Heart left ventricle (tissue), 16 donors: ENCODE measurements around the gene BCKDHB. TPM values are rescaled to one million over a fixed set of nuclear protein-coding genes. Genes with fewer than 3 reads are reported as not detected.

Experiments used
- ATAC-seq, 4 donors: fragments of 200-7000 bp; cut with Tn5 transposase; one replicate each; pipeline ENCODE4 v1.9.1; 2020 to 2022; ENCODE audit warnings: moderate library complexity in 4 of 4, mild to moderate bottlenecking in 3 of 4, moderate number of reproducible peaks in 1 of 4
- DNase-seq, 5 donors: peaks; one replicate each; pipeline ENCODE4 v3.0.0-alpha.2; 2020
- H3K27ac ChIP-seq, 12 donors: fragments of 200-600 bp; sonication (generic) in 4 of 12; one replicate each; pipeline versions ENCODE4 v1.5.0 to v1.8.0; 2016 to 2022; ENCODE audit warnings: mild to moderate bottlenecking in 2 of 12
- H3K27me3 ChIP-seq, 9 donors: fragments of 200-600 bp; sonication (generic) in 2 of 9; one replicate each; pipeline versions ENCODE4 v1.5.1 to v1.8.0; 2016 to 2022; ENCODE audit warnings: mild to moderate bottlenecking in 3 of 9
- H3K36me3 ChIP-seq, 9 donors: fragments of 200-600 bp; sonication (generic) in 2 of 9; one replicate each; pipeline versions ENCODE4 v1.5.0 to v1.8.0; 2018 to 2022; ENCODE audit warnings: mild to moderate bottlenecking in 2 of 9
- H3K4me1 ChIP-seq, 12 donors: fragments of 200-600 bp; sonication (generic) in 4 of 12; one replicate each; pipeline versions ENCODE4 v1.5.0 to v1.8.0; 2016 to 2022; ENCODE audit warnings: mild to moderate bottlenecking in 3 of 12
- H3K4me3 ChIP-seq, 12 donors: fragments of 200-600 bp; sonication (generic) in 4 of 12; one replicate each; pipeline versions ENCODE4 v1.5.0 to v1.8.0; 2017 to 2022; ENCODE audit warnings: mild to moderate bottlenecking in 9 of 12, moderate library complexity in 4 of 12
- H3K9me3 ChIP-seq, 12 donors: fragments of 200-600 bp; sonication (generic) in 4 of 12; one replicate each; pipeline versions ENCODE4 v1.5.0 to v1.8.0; 2016 to 2022; ENCODE audit warnings: mild to moderate bottlenecking in 1 of 12
- CTCF ChIP-seq, 12 donors: fragments of 200-600 bp; sonication (generic) in 4 of 12; IDR thresholded peaks; one replicate each; pipeline versions ENCODE4 v1.5.0 to v1.8.0; 2018 to 2022; ENCODE audit warnings: antibody characterized with exemption in 12 of 12, mild to moderate bottlenecking in 5 of 12
- POLR2A ChIP-seq, 2 donors: fragments of 450-650 bp; IDR thresholded peaks; one replicate each; pipeline ENCODE4 v1.6.1; 2017; ENCODE audit warnings: antibody characterized with exemption in 2 of 2, mild to moderate bottlenecking in 2 of 2, moderate library complexity in 2 of 2
- WGBS, 4 donors: extraction: QIAGEN DNeasy Blood & Tissue Kit in 2 of 4; methylation state at CpG; one replicate each; pipeline versions ENCODE4 v1.1.5 to v1.1.7; 2013 to 2018; 5-methylcytosine and 5-hydroxymethylcytosine counted together
- intact Hi-C, 10 donors: fragments of 100-400 bp; cut with DNase I; formaldehyde crosslinking; loops; one replicate each; pipeline versions ENCODE4 v1.11.1 to v1.14.2; 2022
- polyA plus RNA-seq, 2 donors: library from polyadenylated mRNA; stranded (reverse); fragments of 200-250 nt; gene quantifications; one replicate each; pipeline ENCODE4 v1.2.3, GENCODE V29; 2013
- total RNA-seq, 9 donors: library from RNA; depleted of rRNA in 2 of 9; stranded (reverse); fragments of >200 nt in 2 of 9; fragmentation: NEBNext Ultra II Directional in 3 of 9; extraction: Animal tissue kit (Norgen Biotek cat#: 25700) in 3 of 9; gene quantifications; one replicate each; pipeline versions ENCODE4 v1.1.0 to v1.2.4, GENCODE V29; 2016 to 2023
- donor health status: ischemic (EF 13 %, LVEDD 7.1; RV severe dilation, severe dysfunction).
- donor health status: healthy with polysubstance abuse.
- donor health status: DM: no; HTN: yes; CAD: no.
- donor health status: DM: no; HTN: no; CAD: no.
- donor health status: ischemic (EF 25% LVEDD 6.9; RV normal size, moderate dysfunction).
- donor health status: ischemic (EF 25% LVEDD 5.7; RV mildly dilated, moderate dysfunction).
- donor health status: healthy.
- donor health status: DM: yes; HTN: yes; CAD: no.
- donor health status: ischemic (EF 35%, LVEDD 5.7; RV mildly dilated, moderate dysfunction).
- donor health status: nonischemic (EF 11% LVEDD 7.7; RV severe dilation, severe dysfunction).
- donor health status: DM: yes; HTN: yes; CAD: no.
- donor health status: PGD.
- donor health status: ischemic (EF 29% LVEDD 5.4; RV normal size, mild dysfunction).
- donor health status: nonischemic (EF 23%, LVEDD 6.1; RV moderate dilation, normal function).

BCKDHB gene
- total and polyA plus RNA-seq, 11 donors, result 10.1 to 41.9 (median 27.6) TPM

- 70 to 77% (median 73%) methylated on average over 1 of the region's 1 CpG for WGBS, 4 donors
- no peaks in the 10 kb centered on the region for H3K36me3 ChIP-seq
- DNase-seq (no peak), ATAC-seq (no peak)
- no peaks in the 10 kb centered on the region for H3K9me3 ChIP-seq
- no peak overlapping the region for H3K27ac ChIP-seq
- H3K4me3 ChIP-seq, result no peak overlapping the region
- TF ChIP-seq CTCF (IDR thresholded peaks at IDR 0.05), result no peak
- TF ChIP-seq POLR2A (IDR thresholded peaks at IDR 0.05), result no peak
- intact Hi-C loops, result loop anchor here in 2 of 10 donors (5.0 to 10.0 kb wide), 2 partner anchors 70 to 1612 kb away; partner anchors contain the start of gene TENT5A (in 1 of the 2)
- no peaks in the 10 kb centered on the region for H3K27me3 ChIP-seq
- H3K4me1 ChIP-seq, result peaks cover 3 to 35% (median 22%) of the 10 kb centered on the region in 12 donors
These were observed 36.1 kb downstream of the BCKDHB start for GRCh38 chr6:80142586-80142985.

- H3K9me3 ChIP-seq, result no peaks in the 10 kb centered on the region
- H3K27ac ChIP-seq, result peak overlapping the region in 4 of 12 donors; percentile 0 to 69 (median 14)
These were observed 37.0 kb downstream of the BCKDHB start for GRCh38 chr6:80143419-80143937.

GRCh38 chr6:80144753-80145315 is 38.4 kb downstream of the BCKDHB start:
- H3K27me3 ChIP-seq, result no peaks in the 10 kb centered on the region
- H3K27ac ChIP-seq, result no peak overlapping the region
- ATAC-seq (peak in 2 of 4 donors; percentile 15 to 36), DNase-seq (no peak)
- TF ChIP-seq POLR2A (IDR thresholded peaks at IDR 0.05) (no peak), CTCF (IDR thresholded peaks at IDR 0.05) (no peak)
- intact Hi-C loops, result loop anchor here in 3 of 10 donors (5.0 to 10.0 kb wide), 2 partner anchors 67 to 1610 kb away; partner anchors contain the start of gene TENT5A (in 1 of the 3)
- H3K4me3 ChIP-seq, result no peak overlapping the region
- 63 to 78% (median 74%) methylated on average over 4 of the region's 4 CpGs for WGBS, 4 donors
- peaks cover 3 to 35% (median 22%) of the 10 kb centered on the region in 12 donors for H3K4me1 ChIP-seq
- H3K9me3 ChIP-seq, result no peaks in the 10 kb centered on the region
- no peaks in the 10 kb centered on the region for H3K36me3 ChIP-seq

More at GRCh38 chr6:80143419-80143937, 37.0 kb downstream of the BCKDHB start:
- ATAC-seq (peak; percentile 35 to 85 (median 69)), DNase-seq (peak in 4 of 5 donors; percentile 48 to 81 (median 63))
- H3K4me1 ChIP-seq, result peaks cover 3 to 35% (median 22%) of the 10 kb centered on the region in 12 donors
- 8 to 16% (median 11%) methylated on average over 3 of the region's 3 CpGs for WGBS, 4 donors
- no peaks in the 10 kb centered on the region for H3K36me3 ChIP-seq
- no peaks in the 10 kb centered on the region for H3K27me3 ChIP-seq
- intact Hi-C loops, result loop anchor here in 2 of 10 donors (5.0 to 10.0 kb wide), 2 partner anchors 69 to 1611 kb away; partner anchors contain the start of gene TENT5A (in 1 of the 2)
- TF ChIP-seq POLR2A (IDR thresholded peaks at IDR 0.05) (no peak), CTCF (IDR thresholded peaks at IDR 0.05) (no peak)
- H3K4me3 ChIP-seq, result no peak overlapping the region

DNA sequence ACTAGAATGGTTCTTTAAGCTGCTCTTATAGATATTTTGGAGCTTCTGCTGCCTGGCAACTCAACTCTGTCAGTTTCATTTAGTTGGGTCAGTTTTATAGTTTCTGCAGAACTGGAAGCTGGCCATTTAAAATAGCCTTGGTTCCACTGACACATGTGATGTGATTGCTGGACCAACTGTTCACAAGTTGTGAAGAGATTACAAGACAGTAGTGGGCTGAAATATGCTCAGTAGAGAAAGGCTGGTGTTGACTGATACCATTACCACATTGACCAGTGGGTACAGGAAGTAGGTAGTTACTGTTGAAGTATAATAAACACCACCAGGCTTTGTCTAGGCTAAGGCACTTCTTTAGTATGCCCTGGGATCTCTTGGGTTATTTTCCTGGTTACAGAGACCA is 39.0 kb downstream of the BCKDHB start:
- TF ChIP-seq POLR2A (IDR thresholded peaks at IDR 0.05) (no peak), CTCF (IDR thresholded peaks at IDR 0.05) (no peak)
- Histone ChIP-seq H3K27ac (no peak overlapping the region), H3K9me3 (no peaks in the 10 kb centered on the region), H3K36me3 (no peaks in the 10 kb centered on the region), H3K27me3 (no peaks in the 10 kb centered on the region), H3K4me1 (peaks cover 3 to 35% (median 22%) of the 10 kb centered on the region in 12 donors), H3K4me3 (no peak overlapping the region)
- intact Hi-C loops, result loop anchor here in 2 of 10 donors (5.0 to 10.0 kb wide), 2 partner anchors 67 to 1609 kb away; partner anchors contain the start of gene TENT5A (in 1 of the 2)
- no peak for DNase-seq
- ATAC-seq, result peak in 3 of 4 donors; percentile 17 to 38 (median 33)
